Left lung (tissue), 10 donors: ENCODE results near the gene DHX9. TPM values are rescaled to one million over a fixed set of nuclear protein-coding genes. Genes with fewer than 3 reads are reported as not detected.
A peak's percentile ranks its signal among the peaks of the same experiment; 100 is the strongest.

ENCODE experiments used
- ATAC-seq: fragments of 200-7000 bp; cut with Tn5 transposase; one replicate; pipeline ENCODE4 v1.9.1; 2020; ENCODE audit warnings: moderate library complexity
- DNase-seq, 4 donors: peaks; one replicate each; pipeline ENCODE4 v3.0.0-alpha.2; 2013 to 2020
- H3K27ac ChIP-seq, 2 donors: fragments of 200-600 bp; sonication (generic) in 1 of 2; one replicate each; pipeline versions ENCODE4 v1.5.0 to v1.8.0; 2020 to 2021
- H3K27me3 ChIP-seq, 2 donors: fragments of 200-600 bp; sonication (generic) in 1 of 2; one replicate each; pipeline versions ENCODE4 v1.5.0 to v1.8.0; 2020 to 2021
- H3K36me3 ChIP-seq, 2 donors: fragments of 200-600 bp; sonication (generic) in 1 of 2; one replicate each; pipeline versions ENCODE4 v1.5.0 to v1.8.0; 2020 to 2021
- H3K4me1 ChIP-seq, 2 donors: fragments of 200-600 bp; one replicate each; pipeline ENCODE4 v1.8.0; 2021
- H3K4me3 ChIP-seq, 2 donors: fragments of 200-600 bp; sonication (generic) in 1 of 2; one replicate each; pipeline versions ENCODE4 v1.5.0 to v1.8.0; 2020 to 2021; ENCODE audit warnings: mild to moderate bottlenecking in 1 of 2
- H3K9me3 ChIP-seq, 2 donors: fragments of 200-600 bp; sonication (generic) in 1 of 2; one replicate each; pipeline versions ENCODE4 v1.5.0 to v1.8.0; 2020 to 2021
- CTCF ChIP-seq, 2 donors: fragments of 200-600 bp; sonication (generic) in 1 of 2; IDR thresholded peaks; one replicate each; pipeline versions ENCODE4 v1.5.0 to v1.8.0; 2021; ENCODE audit warnings: antibody characterized with exemption in 2 of 2
- intact Hi-C, 2 donors: fragments of 100-400 bp; cut with DNase I; formaldehyde crosslinking; loops; one replicate each; pipeline versions ENCODE4 v1.11.2 to v1.14.2; 2022
- polyA plus RNA-seq, 6 donors: library from polyadenylated mRNA; unstranded; fragments of 120-200 nt; gene quantifications; one replicate each; pipeline ENCODE4 v1.2.1, GENCODE V29; 2013; ENCODE audit not compliant: insufficient read length in 6 of 6
- total RNA-seq, 2 donors: library from RNA; stranded (reverse); fragmentation: NEBNext Ultra II Directional; extraction: Animal tissue kit (Norgen Biotek cat#: 25700); gene quantifications; one replicate each; pipeline ENCODE4 v1.2.1, GENCODE V29; 2021
- donor health status: DM: no; HTN: yes; CAD: no.
- donor health status: DM: no; HTN: no; CAD: no.

DHX9 gene
- total and polyA plus RNA-seq, 8 donors = 109 to 269 (median 242) TPM

GRCh38 chr1:182794676-182795201 lies 44.4 kb upstream of the DHX9 start:
- DNase-seq (no peak), ATAC-seq (peak; percentile 6)
- no peak for TF ChIP-seq CTCF (IDR thresholded peaks at IDR 0.05)
- H3K27ac ChIP-seq = peak overlapping the region; percentile 67 to 88
- no peaks in the 10 kb centered on the region for H3K9me3 ChIP-seq
- intact Hi-C loops = no loop called here
- peaks cover 0 to 29% of the 10 kb centered on the region in 2 donors for H3K36me3 ChIP-seq
- H3K4me1 ChIP-seq = peaks cover 0 to 77% of the 10 kb centered on the region in 2 donors
- H3K27me3 ChIP-seq = no peaks in the 10 kb centered on the region
- no peak overlapping the region for H3K4me3 ChIP-seq

- no peak for TF ChIP-seq CTCF (IDR thresholded peaks at IDR 0.05)
- intact Hi-C loops = no loop called here
Observed at GRCh38 chr1:182795563-182796228, 43.5 kb upstream of the DHX9 start.

GRCh38 chr1:182802006-182802803 lies 36.9 kb upstream of the DHX9 start:
- Histone ChIP-seq H3K27ac (no peak overlapping the region), H3K27me3 (no peaks in the 10 kb centered on the region), H3K9me3 (no peaks in the 10 kb centered on the region), H3K4me3 (no peak overlapping the region), H3K36me3 (peaks cover 0 to 48% of the 10 kb centered on the region in 2 donors), H3K4me1 (peaks cover 0 to 9% of the 10 kb centered on the region in 2 donors)
- no peak for DNase-seq
- intact Hi-C loops = no loop called here
- no peak for ATAC-seq
- no peak for TF ChIP-seq CTCF (IDR thresholded peaks at IDR 0.05)

More at GRCh38 chr1:182795563-182796228, 43.5 kb upstream of the DHX9 start:
- Histone ChIP-seq H3K36me3 (peaks cover 0 to 30% of the 10 kb centered on the region in 2 donors), H3K4me1 (peaks cover 0 to 73% of the 10 kb centered on the region in 2 donors), H3K4me3 (peak overlapping the region in 1 of 2 donors; percentile 9), H3K27me3 (no peaks in the 10 kb centered on the region), H3K27ac (peak overlapping the region; percentile 67 to 88), H3K9me3 (no peaks in the 10 kb centered on the region)
- ATAC-seq = peak; percentile 71
- DNase-seq = peak in 1 of 4 donors; percentile 19

- H3K9me3 ChIP-seq = no peaks in the 10 kb centered on the region
- no peak overlapping the region for H3K27ac ChIP-seq
- H3K4me1 ChIP-seq = no peaks in the 10 kb centered on the region
- peaks cover 0 to 63% of the 10 kb centered on the region in 2 donors for H3K36me3 ChIP-seq
- H3K27me3 ChIP-seq = no peaks in the 10 kb centered on the region
- TF ChIP-seq CTCF (IDR thresholded peaks at IDR 0.05) = no peak
- intact Hi-C loops = no loop called here
- DNase-seq (no peak), ATAC-seq (no peak)
- no peak overlapping the region for H3K4me3 ChIP-seq
Observed at GRCh38 chr1:182803846-182804245, 35.3 kb upstream of the DHX9 start.
